Measurements from ENCODE around the gene GRM1. TPM values are rescaled to one million over a fixed set of nuclear protein-coding genes. Genes with fewer than 3 reads are reported as not detected.

GRM1 gene
- total and polyA plus RNA-seq, 4 experiments from 2014 or later, result not detected

- no peaks in the 10 kb centered on the region for H3K27me3 ChIP-seq (ENCODE audit: insufficient read depth, low read length)
- H3K36me3 ChIP-seq (ENCODE audit: insufficient read depth, low read length), result no peaks in the 10 kb centered on the region
- Mint-ChIP-seq H3K27ac (no peak overlapping the region), H3K4me1 (no peaks in the 10 kb centered on the region), H3K9me3 (peaks cover 0 to 4% (median 0%) of the 10 kb centered on the region in 8 donors), H3K36me3 (no peaks in the 10 kb centered on the region), H3K4me3 (no peak overlapping the region), H3K27me3 (no peaks in the 10 kb centered on the region)
- no peak overlapping the region for H3K4me3 ChIP-seq (ENCODE audit: low read length in 2 of 2)
- ChIA-PET CTCF (ENCODE audit: partially characterized antibody) (no interaction called here), POLR2A (ENCODE audit: partially characterized antibody) (no interaction called here)
- no peak for DNase-seq
- no peak overlapping the region for H3K27ac ChIP-seq (ENCODE audit: low read depth, low read length)
- no peaks in the 10 kb centered on the region for H3K4me1 ChIP-seq (ENCODE audit: insufficient read depth, low read length)
- intact Hi-C loops (cut with micrococcal nuclease), result no loop called here
- no peaks in the 10 kb centered on the region for H3K9me3 ChIP-seq (ENCODE audit: control insufficient read depth in 1 of 2, low read length in 2 of 2)
Observed at GRCh38 chr6:146355521-146356100, 326.7 kb downstream of the GRM1 start.

GRCh38 chr6:146357578-146358430, 328.9 kb downstream of the GRM1 start:
- POLR2A ChIA-PET (ENCODE audit: partially characterized antibody), result no interaction called here
- CTCF ChIA-PET (ENCODE audit: partially characterized antibody), result no interaction called here
- intact Hi-C loops (cut with micrococcal nuclease), result no loop called here
- no peak for DNase-seq
- no peaks in the 10 kb centered on the region for H3K4me1 ChIP-seq (ENCODE audit: insufficient read depth, low read length)
- Mint-ChIP-seq H3K9me3 (peaks cover 0 to 3% (median 0%) of the 10 kb centered on the region in 8 donors), H3K36me3 (no peaks in the 10 kb centered on the region), H3K27me3 (no peaks in the 10 kb centered on the region), H3K27ac (no peak overlapping the region), H3K4me3 (no peak overlapping the region), H3K4me1 (no peaks in the 10 kb centered on the region)
- no peak overlapping the region for H3K4me3 ChIP-seq (ENCODE audit: low read length in 2 of 2)
- H3K36me3 ChIP-seq (ENCODE audit: insufficient read depth, low read length), result no peaks in the 10 kb centered on the region
- H3K9me3 ChIP-seq (ENCODE audit: control insufficient read depth in 1 of 2, low read length in 2 of 2), result no peaks in the 10 kb centered on the region
- no peaks in the 10 kb centered on the region for H3K27me3 ChIP-seq (ENCODE audit: insufficient read depth, low read length)
- no peak overlapping the region for H3K27ac ChIP-seq (ENCODE audit: low read depth, low read length)

- intact Hi-C loops (cut with micrococcal nuclease), result no loop called here
- Mint-ChIP-seq H3K4me3 (no peak overlapping the region), H3K9me3 (peaks cover 0 to 3% (median 0%) of the 10 kb centered on the region in 8 donors), H3K27ac (no peak overlapping the region), H3K27me3 (no peaks in the 10 kb centered on the region), H3K36me3 (no peaks in the 10 kb centered on the region), H3K4me1 (no peaks in the 10 kb centered on the region)
- no peaks in the 10 kb centered on the region for H3K36me3 ChIP-seq (ENCODE audit: insufficient read depth, low read length)
- no peaks in the 10 kb centered on the region for H3K9me3 ChIP-seq (ENCODE audit: control insufficient read depth in 1 of 2, low read length in 2 of 2)
- no peak overlapping the region for H3K27ac ChIP-seq (ENCODE audit: low read depth, low read length)
- CTCF ChIA-PET (ENCODE audit: partially characterized antibody), result no interaction called here
- H3K27me3 ChIP-seq (ENCODE audit: insufficient read depth, low read length), result no peaks in the 10 kb centered on the region
- POLR2A ChIA-PET (ENCODE audit: partially characterized antibody), result no interaction called here
- DNase-seq, result no peak
- H3K4me1 ChIP-seq (ENCODE audit: insufficient read depth, low read length), result no peaks in the 10 kb centered on the region
- no peak overlapping the region for H3K4me3 ChIP-seq (ENCODE audit: low read length in 2 of 2)
Observed at GRCh38 chr6:146358431-146359046, 329.7 kb downstream of the GRM1 start.

GRCh38 chr6:146359131-146359530, 330.3 kb downstream of the GRM1 start:
- H3K4me1 ChIP-seq (ENCODE audit: insufficient read depth, low read length), result no peaks in the 10 kb centered on the region
- Mint-ChIP-seq H3K4me3 (no peak overlapping the region), H3K36me3 (no peaks in the 10 kb centered on the region), H3K4me1 (no peaks in the 10 kb centered on the region), H3K27me3 (no peaks in the 10 kb centered on the region), H3K9me3 (peaks cover 0 to 3% (median 0%) of the 10 kb centered on the region in 8 donors), H3K27ac (no peak overlapping the region)
- H3K27me3 ChIP-seq (ENCODE audit: insufficient read depth, low read length), result no peaks in the 10 kb centered on the region
- ChIA-PET CTCF (ENCODE audit: partially characterized antibody) (no interaction called here), POLR2A (ENCODE audit: partially characterized antibody) (no interaction called here)
- intact Hi-C loops (cut with micrococcal nuclease), result no loop called here
- H3K27ac ChIP-seq (ENCODE audit: low read depth, low read length), result no peak overlapping the region
- no peak for DNase-seq
- H3K9me3 ChIP-seq (ENCODE audit: control insufficient read depth in 1 of 2, low read length in 2 of 2), result no peaks in the 10 kb centered on the region
- H3K36me3 ChIP-seq (ENCODE audit: insufficient read depth, low read length), result no peaks in the 10 kb centered on the region
- H3K4me3 ChIP-seq (ENCODE audit: low read length in 2 of 2), result no peak overlapping the region

GRCh38 chr6:146361128-146361924, 332.5 kb downstream of the GRM1 start:
- H3K36me3 Mint-ChIP-seq, result no peaks in the 10 kb centered on the region
- CTCF ChIA-PET (ENCODE audit: partially characterized antibody), result no interaction called here

GRCh38 chr6:146363838-146364607, 335.2 kb downstream of the GRM1 start:
- POLR2A ChIA-PET (ENCODE audit: partially characterized antibody), result no interaction called here
- Histone ChIP-seq H3K4me1 (ENCODE audit: insufficient read depth, low read length) (no peaks in the 10 kb centered on the region), H3K27me3 (ENCODE audit: insufficient read depth, low read length) (no peaks in the 10 kb centered on the region), H3K4me3 (ENCODE audit: low read length in 2 of 2) (no peak overlapping the region), H3K36me3 (ENCODE audit: insufficient read depth, low read length) (no peaks in the 10 kb centered on the region), H3K27ac (ENCODE audit: low read depth, low read length) (no peak overlapping the region), H3K9me3 (ENCODE audit: control insufficient read depth in 1 of 2, low read length in 2 of 2) (no peaks in the 10 kb centered on the region)
- CTCF ChIA-PET (ENCODE audit: partially characterized antibody), result interaction anchor here (0.9 kb wide), 1 partner anchor 15 kb away, joined by 3 read pairs; no protein-coding TSS in a partner anchor
- no peak for DNase-seq
- no peak overlapping the region for H3K4me3 Mint-ChIP-seq
- no peaks in the 10 kb centered on the region for H3K27me3 Mint-ChIP-seq
- H3K36me3 Mint-ChIP-seq, result no peaks in the 10 kb centered on the region
- no peak overlapping the region for H3K27ac Mint-ChIP-seq
- no peaks in the 10 kb centered on the region for H3K9me3 Mint-ChIP-seq
- intact Hi-C loops (cut with micrococcal nuclease), result no loop called here
- no peaks in the 10 kb centered on the region for H3K4me1 Mint-ChIP-seq

More at GRCh38 chr6:146361128-146361924, 332.5 kb downstream of the GRM1 start:
- intact Hi-C loops (cut with micrococcal nuclease), result no loop called here
- no peak overlapping the region for H3K27ac ChIP-seq (ENCODE audit: low read depth, low read length)
- POLR2A ChIA-PET (ENCODE audit: partially characterized antibody), result no interaction called here
- H3K4me1 Mint-ChIP-seq, result no peaks in the 10 kb centered on the region
- H3K9me3 Mint-ChIP-seq, result no peaks in the 10 kb centered on the region
- no peak overlapping the region for H3K4me3 Mint-ChIP-seq
- H3K4me1 ChIP-seq (ENCODE audit: insufficient read depth, low read length), result no peaks in the 10 kb centered on the region
- no peak overlapping the region for H3K27ac Mint-ChIP-seq
- H3K36me3 ChIP-seq (ENCODE audit: insufficient read depth, low read length), result no peaks in the 10 kb centered on the region
- no peaks in the 10 kb centered on the region for H3K27me3 Mint-ChIP-seq
- DNase-seq, result no peak
- no peaks in the 10 kb centered on the region for H3K9me3 ChIP-seq (ENCODE audit: control insufficient read depth in 1 of 2, low read length in 2 of 2)
- H3K27me3 ChIP-seq (ENCODE audit: insufficient read depth, low read length), result no peaks in the 10 kb centered on the region
- no peak overlapping the region for H3K4me3 ChIP-seq (ENCODE audit: low read length in 2 of 2)
